Vagina (tissue), 2 donors: ENCODE data around the gene GPD2.

Experiments
- POLR2A ChIP-seq, 2 donors: fragments of 450-650 bp; IDR thresholded peaks; one replicate each; pipeline ENCODE4 v1.6.1; 2017; ENCODE audit warnings: antibody characterized with exemption in 2 of 2, mild to moderate bottlenecking in 2 of 2, moderate library complexity in 2 of 2
- POLR2AphosphoS5 ChIP-seq, 2 donors: sonication (generic); formaldehyde crosslinking; IDR thresholded peaks; one replicate each; pipeline ENCODE4 v1.9.0; 2017; ENCODE audit warnings: antibody characterized with exemption in 2 of 2, mild to moderate bottlenecking in 2 of 2, low read depth in 1 of 2; ENCODE audit not compliant: insufficient read depth in 1 of 2
- TF ChIP-seq, protein P1 (sequence below), 3 experiments: fragments of 450-650 bp in 2 of 3; fragments of 200-600 bp in 1 of 3; sonication (generic) in 1 of 3; IDR thresholded peaks; one replicate each; pipeline ENCODE4 v1.5.1; 2017 to 2019; ENCODE audit warnings: antibody characterized with exemption in 3 of 3, mild to moderate bottlenecking in 2 of 3, moderate library complexity in 2 of 3

DNA sequence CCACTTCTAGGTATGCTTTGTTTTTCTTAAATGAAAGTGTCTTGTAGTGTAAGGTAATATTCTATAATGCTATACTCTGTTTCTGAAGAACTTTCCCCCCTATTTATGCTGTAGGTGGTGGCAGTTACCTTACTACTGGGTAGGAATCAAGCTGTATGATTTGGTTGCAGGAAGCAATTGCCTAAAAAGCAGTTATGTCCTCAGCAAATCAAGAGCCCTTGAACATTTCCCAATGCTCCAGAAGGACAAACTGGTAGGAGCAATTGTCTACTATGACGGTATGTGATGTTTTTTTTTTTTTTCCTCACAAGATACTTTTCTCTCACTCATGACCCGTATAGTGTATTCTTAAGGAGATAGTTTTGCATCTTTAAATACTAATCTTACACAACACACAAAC, 77.0 kb downstream of the GPD2 start:
- TF ChIP-seq, protein P1, sequence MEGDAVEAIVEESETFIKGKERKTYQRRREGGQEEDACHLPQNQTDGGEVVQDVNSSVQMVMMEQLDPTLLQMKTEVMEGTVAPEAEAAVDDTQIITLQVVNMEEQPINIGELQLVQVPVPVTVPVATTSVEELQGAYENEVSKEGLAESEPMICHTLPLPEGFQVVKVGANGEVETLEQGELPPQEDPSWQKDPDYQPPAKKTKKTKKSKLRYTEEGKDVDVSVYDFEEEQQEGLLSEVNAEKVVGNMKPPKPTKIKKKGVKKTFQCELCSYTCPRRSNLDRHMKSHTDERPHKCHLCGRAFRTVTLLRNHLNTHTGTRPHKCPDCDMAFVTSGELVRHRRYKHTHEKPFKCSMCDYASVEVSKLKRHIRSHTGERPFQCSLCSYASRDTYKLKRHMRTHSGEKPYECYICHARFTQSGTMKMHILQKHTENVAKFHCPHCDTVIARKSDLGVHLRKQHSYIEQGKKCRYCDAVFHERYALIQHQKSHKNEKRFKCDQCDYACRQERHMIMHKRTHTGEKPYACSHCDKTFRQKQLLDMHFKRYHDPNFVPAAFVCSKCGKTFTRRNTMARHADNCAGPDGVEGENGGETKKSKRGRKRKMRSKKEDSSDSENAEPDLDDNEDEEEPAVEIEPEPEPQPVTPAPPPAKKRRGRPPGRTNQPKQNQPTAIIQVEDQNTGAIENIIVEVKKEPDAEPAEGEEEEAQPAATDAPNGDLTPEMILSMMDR (IDR thresholded peaks at IDR 0.05) = no peak
- TF ChIP-seq POLR2A (IDR thresholded peaks at IDR 0.05) = no peak
- no peak for TF ChIP-seq POLR2AphosphoS5 (IDR thresholded peaks at IDR 0.05; ENCODE audit: insufficient read depth in 1 of 2, low read depth in 1 of 2)
